VCaP (cell line): ENCODE measurements around the gene C1QA.

Source experiments
- H3K27ac ChIP-seq: fragments of 450-650 bp; 2 replicates; pipeline ENCODE4 v1.5.1; 2017
- CTCF ChIP-seq: fragments of 450-650 bp; conservative IDR thresholded peaks from 2 replicates; pipeline ENCODE4 v1.5.1; 2017; ENCODE audit warnings: mild to moderate bottlenecking, moderate library complexity

Gene C1QA

GRCh38 chr1:22635436-22635835, 992 bp upstream of the C1QA start:
- no peak for TF ChIP-seq CTCF

GRCh38 chr1:22636927-22637326, 499 bp downstream of the C1QA start:
- no peak overlapping the region for H3K27ac ChIP-seq
- TF ChIP-seq CTCF = no peak; the same call in 1 of the 2 replicates

More at GRCh38 chr1:22635436-22635835, 992 bp upstream of the C1QA start:
- no peak overlapping the region for H3K27ac ChIP-seq

GRCh38 chr1:22637907-22638445, 1.5 kb downstream of the C1QA start:
- H3K27ac ChIP-seq = no peak overlapping the region
- no peak for TF ChIP-seq CTCF

- TF ChIP-seq CTCF = no peak
- no peak overlapping the region for H3K27ac ChIP-seq
Measured at GRCh38 chr1:22638476-22639234, 2.2 kb downstream of the C1QA start.

GRCh38 chr1:22639286-22639685, 2.9 kb downstream of the C1QA start:
- no peak overlapping the region for H3K27ac ChIP-seq

GRCh38 chr1:22641247-22641646, 4.8 kb downstream of the C1QA start:
- H3K27ac ChIP-seq = no peak overlapping the region
- no peak for TF ChIP-seq CTCF

More at GRCh38 chr1:22639286-22639685, 2.9 kb downstream of the C1QA start:
- no peak for TF ChIP-seq CTCF

GRCh38 chr1:22641906-22642636, 5.6 kb downstream of the C1QA start:
- peak; percentile 94 for TF ChIP-seq CTCF

More at GRCh38 chr1:22641906-22642636, 5.6 kb downstream of the C1QA start:
- no peak overlapping the region for H3K27ac ChIP-seq
